GM12865 (cell line): Measurements from ENCODE around the gene ALDOA.

Experiments
- DNase-seq: peaks from one replicate; pipeline ENCODE4 v3.0.0; 2010; ENCODE audit warnings: low read depth
- H3K4me3 ChIP-seq: 2 replicates; pipeline ENCODE4 v1.5.1; 2011; ENCODE audit warnings: mild to moderate bottlenecking, low read depth, low read length, control low read depth
- TF ChIP-seq, protein P1 (sequence below): IDR thresholded peaks from 2 replicates; pipeline ENCODE4 v1.5.1; 2011; ENCODE audit warnings: low read length, control low read depth, low read depth, inconsistent platforms; ENCODE audit not compliant: insufficient read depth; ENCODE audit errors: missing control alignments

The ALDOA gene

DNA sequence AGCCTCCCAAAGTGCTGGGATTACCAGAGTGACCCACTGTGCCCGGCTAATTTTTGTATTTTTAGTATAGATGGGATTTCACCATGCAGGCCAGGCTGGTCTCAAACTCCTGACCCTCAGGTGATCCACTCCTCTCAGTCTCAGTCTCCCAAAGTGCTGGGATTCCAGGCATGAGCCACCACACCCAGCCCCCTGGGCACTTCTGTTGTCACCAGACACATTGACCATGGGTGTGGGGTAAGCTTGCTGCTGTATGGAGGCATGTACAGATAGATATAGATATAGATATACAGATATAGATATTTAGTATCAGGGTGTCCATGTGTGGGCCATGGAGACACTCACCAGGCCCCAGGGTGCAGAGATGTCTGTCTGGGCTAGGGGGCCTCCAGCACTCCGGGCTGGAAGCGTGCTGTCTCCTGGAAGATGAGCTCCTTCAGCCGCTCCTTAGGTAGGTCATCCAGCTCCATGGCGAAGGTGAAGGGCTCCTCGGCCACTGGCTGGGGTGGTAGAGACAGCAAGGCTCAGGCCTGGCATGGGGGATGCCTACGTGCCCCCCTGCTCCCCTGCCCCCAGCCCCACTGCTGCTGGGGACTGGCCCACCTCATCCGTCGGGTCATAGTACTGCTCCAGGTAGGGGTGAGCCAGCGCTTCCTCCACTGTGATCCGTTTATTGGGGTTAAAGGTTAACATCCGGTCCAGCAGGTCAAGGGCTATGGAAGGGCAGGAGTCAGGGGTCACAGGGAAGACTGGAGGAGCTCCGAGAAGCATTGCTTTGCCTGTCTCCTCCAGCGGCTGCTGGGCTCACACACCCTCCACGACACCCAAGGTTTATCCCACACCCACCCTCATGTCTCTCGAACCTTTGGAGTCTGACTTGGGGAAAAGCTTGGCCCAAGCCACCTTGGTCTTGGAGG, 51.0 kb downstream of the ALDOA start:
- DNase-seq, result no peak
- no peak overlapping the region for H3K4me3 ChIP-seq
- TF ChIP-seq, protein P1, sequence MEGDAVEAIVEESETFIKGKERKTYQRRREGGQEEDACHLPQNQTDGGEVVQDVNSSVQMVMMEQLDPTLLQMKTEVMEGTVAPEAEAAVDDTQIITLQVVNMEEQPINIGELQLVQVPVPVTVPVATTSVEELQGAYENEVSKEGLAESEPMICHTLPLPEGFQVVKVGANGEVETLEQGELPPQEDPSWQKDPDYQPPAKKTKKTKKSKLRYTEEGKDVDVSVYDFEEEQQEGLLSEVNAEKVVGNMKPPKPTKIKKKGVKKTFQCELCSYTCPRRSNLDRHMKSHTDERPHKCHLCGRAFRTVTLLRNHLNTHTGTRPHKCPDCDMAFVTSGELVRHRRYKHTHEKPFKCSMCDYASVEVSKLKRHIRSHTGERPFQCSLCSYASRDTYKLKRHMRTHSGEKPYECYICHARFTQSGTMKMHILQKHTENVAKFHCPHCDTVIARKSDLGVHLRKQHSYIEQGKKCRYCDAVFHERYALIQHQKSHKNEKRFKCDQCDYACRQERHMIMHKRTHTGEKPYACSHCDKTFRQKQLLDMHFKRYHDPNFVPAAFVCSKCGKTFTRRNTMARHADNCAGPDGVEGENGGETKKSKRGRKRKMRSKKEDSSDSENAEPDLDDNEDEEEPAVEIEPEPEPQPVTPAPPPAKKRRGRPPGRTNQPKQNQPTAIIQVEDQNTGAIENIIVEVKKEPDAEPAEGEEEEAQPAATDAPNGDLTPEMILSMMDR, result no peak

- no peak for DNase-seq
- TF ChIP-seq, protein P1, result no peak
Measured at GRCh38 chr16:30117768-30118167, 52.2 kb downstream of the ALDOA start.

GRCh38 chr16:30119428-30119827, 53.9 kb downstream of the ALDOA start:
- TF ChIP-seq, protein P1, result no peak
- H3K4me3 ChIP-seq, result no peak overlapping the region
- no peak for DNase-seq

More at GRCh38 chr16:30117768-30118167, 52.2 kb downstream of the ALDOA start:
- no peak overlapping the region for H3K4me3 ChIP-seq
